GM10847 (cell line): ENCODE data around the gene TAOK1.

Experiments used
- POLR2A ChIP-seq: IDR thresholded peaks from 2 replicates; pipeline ENCODE4 v1.6.1; 2011; ENCODE audit not compliant: insufficient read length; ENCODE audit errors: extremely low read depth

The TAOK1 gene

DNA sequence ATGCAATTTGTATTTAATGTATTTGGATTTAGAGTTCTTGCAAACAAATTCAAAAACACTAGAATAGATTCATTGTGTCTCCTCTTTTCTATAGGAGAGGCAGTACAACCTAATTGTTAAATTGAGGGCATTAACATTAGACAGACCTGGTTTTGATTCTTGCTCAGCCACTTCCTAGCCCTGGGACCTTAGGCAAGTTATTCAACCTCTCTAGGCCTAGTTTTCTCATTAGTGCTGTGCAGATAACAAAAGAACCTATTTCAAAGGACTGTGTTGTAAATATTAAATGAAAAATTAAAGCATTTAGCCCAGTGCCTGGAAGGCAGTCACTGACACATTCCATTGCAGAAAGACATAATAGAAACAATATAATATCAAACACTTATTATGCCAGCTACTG lies 22.0 kb upstream of the TAOK1 start:
- TF ChIP-seq POLR2A = no peak

DNA sequence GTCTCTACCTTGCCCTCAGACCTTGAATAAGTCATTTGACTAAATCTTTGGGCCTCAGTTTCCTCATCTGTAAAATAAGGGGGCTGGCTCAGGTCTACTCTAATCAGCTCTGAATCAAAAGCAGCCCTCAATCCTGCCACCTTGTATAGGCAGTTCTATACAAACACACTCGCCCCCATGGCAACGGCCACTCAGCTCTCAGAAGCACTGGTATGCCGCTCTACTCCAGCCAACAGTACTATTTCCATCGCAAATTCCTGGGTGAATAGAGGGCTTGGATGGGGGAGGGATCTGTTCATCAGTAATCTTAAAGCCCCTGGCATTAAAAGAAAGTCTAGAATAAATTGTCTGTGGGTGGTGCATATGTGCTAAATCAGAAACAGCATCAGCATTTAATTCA lies 21.2 kb upstream of the TAOK1 start:
- TF ChIP-seq POLR2A = no peak

DNA sequence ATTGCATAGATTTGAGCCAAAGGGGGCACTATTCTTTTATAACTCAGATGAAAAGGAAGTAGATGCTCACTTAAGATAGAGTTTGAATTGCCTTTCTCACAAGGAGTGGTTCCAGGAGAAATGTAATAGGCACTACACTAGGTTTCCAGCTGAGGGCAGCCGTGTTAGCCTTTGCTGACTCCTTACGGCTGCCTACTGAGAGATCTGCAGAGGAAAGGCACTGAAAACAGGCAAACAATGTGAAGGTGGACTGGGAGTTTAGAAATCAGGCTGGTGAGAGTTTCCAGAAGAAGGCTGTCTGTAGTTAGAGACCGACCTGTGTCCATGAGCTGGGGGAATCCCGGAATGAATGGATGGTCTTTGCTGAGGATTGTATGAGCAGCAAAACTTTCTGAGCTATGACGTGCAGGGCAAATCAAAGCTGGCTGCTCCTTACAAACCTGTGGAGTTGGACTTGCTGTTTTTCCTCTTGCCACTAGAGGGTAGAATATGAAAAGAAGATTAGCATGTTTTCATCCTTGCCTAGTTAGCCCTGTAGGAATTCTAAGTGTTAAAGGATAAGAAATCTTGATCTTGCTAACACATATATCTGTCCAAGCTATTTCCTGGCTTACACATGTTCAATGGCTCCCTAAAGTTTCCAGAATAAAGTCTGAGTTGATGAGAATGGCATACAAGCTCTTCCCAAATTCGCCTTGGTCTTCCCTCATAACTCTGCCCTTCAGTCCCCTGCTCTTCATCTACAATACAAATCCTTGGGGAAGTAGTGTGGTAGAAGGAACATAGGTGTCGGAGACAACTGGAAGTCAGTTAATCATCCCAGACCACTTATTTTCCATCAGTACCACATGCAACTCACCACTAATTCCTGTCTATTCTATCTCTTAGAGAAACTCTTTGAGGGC lies 20.1 kb upstream of the TAOK1 start:
- no peak for TF ChIP-seq POLR2A

GRCh38 chr17:29376667-29377270 lies 13.4 kb upstream of the TAOK1 start:
- no peak for TF ChIP-seq POLR2A

DNA sequence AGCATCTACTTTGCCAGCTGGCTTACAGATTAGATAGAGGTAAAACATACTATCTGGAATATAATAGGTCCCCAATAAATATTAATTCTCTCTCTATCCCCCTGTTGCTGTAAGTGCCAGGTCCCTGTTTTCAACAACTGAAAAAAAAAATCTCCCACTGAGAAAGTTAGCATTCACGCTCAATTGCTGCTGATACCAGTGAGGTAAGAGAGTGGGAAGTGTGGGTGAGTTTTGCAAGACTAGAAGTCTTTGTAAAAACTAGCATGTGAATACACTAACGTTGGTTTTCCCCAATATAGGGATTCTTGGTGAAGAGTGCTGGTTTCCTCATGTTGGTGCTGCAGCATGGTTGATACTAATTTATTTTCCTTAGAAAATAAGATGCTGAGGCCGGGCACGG lies 11.7 kb upstream of the TAOK1 start:
- TF ChIP-seq POLR2A = no peak

DNA sequence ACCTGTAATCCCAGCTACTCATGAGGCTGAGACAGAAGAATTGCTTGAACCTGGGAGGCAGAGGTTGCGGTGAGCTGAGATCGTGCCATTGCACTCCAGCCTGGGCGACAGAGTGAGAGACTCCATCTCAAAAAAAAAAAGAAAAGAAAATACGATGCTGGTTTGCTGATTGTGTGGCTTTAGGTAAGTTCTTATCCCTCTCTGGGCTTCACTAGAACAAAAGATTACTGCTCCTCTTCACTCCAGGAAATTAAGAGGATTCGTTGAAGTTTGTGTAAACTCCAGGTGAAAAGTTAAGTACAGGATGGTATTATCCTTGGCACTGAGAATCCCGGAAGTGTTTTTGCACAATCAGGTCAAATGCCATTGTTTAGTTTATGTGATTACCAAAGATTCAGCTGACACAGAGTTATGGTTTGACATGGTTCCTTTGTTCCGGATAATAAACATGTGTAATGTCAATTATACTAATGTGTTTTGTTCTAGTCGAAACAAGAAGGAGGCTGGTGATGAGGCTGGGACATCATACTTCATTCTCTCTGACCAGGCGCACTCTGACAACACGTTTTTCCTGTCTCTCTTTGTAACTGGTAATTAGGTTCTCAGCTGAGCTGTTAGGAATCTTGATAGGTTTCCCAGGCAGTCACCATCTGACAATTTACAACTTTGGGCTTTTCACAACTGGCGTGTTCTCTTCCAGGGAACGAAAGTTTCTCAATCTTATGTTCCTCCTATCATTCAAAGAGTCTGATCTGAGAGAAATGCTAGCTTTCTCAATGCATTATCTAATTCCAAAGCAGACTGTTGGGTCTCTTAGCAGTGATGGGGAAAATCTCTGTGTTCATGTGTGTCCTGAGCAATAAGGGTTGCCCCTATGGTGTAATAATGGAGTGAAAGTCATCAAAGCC lies 10.8 kb upstream of the TAOK1 start:
- no peak for TF ChIP-seq POLR2A

GRCh38 chr17:29383686-29384085 lies 6.5 kb upstream of the TAOK1 start:
- no peak for TF ChIP-seq POLR2A

DNA sequence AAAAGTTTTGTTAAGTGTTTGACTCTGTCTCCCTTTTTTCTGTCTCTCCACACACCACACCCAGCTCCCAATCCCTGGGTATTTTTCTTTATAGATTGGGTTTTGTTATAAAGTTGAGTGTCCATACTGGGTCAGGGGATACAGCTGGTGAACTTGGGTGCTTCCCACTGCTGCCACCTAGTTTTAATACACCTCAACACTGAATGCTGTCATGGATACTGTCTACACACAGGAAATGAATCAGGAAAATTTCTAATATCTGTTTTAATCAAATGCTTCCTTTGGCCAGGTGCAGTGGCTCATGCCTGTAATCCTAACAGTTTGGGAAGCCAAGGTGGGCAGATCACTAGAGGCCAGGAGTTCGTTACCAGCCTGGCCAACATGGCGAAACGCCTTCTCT lies 5.3 kb upstream of the TAOK1 start:
- no peak for TF ChIP-seq POLR2A

DNA sequence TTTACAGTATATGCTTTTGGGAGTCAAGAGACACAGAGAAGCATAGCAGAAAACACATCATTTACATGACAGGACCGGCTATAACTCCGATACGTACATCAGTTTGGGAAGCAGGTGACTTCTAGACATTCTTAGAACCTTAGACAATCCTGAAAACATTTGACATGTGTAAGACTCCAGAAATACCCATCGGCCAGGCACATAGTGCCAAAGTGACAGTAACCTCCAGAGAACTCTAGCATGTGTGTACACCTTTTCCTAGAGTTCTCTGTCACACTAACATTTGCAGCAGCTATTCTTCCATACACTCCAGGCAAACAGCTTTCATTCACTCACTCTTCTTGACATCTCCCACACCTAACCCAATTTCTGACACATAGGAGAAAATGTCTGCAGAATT lies 3.4 kb upstream of the TAOK1 start:
- no peak for TF ChIP-seq POLR2A

- TF ChIP-seq POLR2A = no peak
These were observed 1.2 kb upstream of the TAOK1 start for GRCh38 chr17:29388937-29389336.

- TF ChIP-seq POLR2A = no peak
These were observed 878 bp downstream of the TAOK1 start for GRCh38 chr17:29390851-29391631.

GRCh38 chr17:29393436-29393835 lies 3.3 kb downstream of the TAOK1 start:
- TF ChIP-seq POLR2A = no peak

- no peak for TF ChIP-seq POLR2A
These were observed 4.6 kb downstream of the TAOK1 start for GRCh38 chr17:29394761-29395160.

- TF ChIP-seq POLR2A = no peak
These were observed 5.9 kb downstream of the TAOK1 start for GRCh38 chr17:29396066-29396465.

GRCh38 chr17:29399634-29400033 lies 9.5 kb downstream of the TAOK1 start:
- TF ChIP-seq POLR2A = no peak
